GM18861 (cell line): ENCODE measurements around the gene TLCD3A.

Source experiments
- ATAC-seq: cut with Tn5 transposase; IDR thresholded peaks from one replicate; pipeline ENCODE4 v1.9.1; 2021; ENCODE audit not compliant: unreplicated experiment

The TLCD3A gene

DNA sequence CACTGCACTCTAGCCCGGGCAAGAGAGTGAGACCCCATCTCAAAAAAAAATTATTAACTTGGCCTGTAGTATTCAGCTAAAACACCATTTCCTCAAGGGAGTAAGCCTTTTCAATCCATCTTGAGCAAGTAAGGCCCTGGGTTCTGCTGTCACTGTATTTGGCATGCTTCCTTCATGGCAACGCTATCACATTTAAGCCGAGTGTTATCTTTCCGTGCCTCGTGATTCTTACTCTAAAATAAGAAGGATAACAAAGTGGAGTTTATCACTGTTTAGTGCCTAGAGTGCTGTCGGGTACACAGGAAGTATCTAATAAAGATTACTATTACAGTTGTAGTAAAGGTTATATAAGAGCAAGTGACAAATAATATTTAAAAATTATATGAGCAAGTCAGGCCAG, 26.5 kb upstream of the TLCD3A start:
- ATAC-seq: no peak

DNA sequence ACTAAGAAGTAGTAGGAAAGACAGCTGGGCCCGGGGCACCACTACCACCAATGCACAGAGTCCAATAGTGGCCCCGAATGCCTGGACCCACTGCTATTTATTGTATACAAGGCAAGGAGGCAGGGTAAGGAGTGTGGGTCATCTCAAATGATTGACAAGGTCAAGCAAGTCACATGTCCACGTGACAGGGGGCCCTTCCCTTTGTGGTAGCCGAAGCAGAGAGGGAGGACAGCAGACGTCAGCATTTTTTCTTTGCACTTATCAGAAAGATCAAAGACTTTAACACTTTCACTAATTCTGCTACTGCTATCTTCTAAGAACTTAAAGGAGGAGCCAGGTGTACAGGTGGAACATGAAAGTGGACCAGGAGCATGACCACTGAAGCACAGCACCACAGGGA, 24.3 kb upstream of the TLCD3A start:
- no peak for ATAC-seq

DNA sequence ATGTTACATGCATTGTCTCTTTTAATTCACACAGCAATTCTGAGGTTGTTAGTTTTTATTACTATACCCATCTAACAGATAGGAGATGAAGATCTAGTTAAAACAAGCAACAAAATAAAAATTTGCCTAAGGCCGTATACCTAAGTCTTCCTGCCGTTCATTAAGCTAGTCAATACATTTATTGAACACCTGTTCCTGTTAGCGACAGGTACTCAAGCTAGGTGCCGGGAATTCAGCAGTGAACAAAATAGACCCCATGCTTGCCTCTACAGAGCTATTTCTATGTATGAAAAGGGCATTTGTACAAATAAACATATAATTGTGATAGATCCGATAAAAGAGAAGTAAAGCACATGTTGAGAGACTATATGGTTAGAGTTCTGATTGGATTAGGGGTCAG, 14.3 kb upstream of the TLCD3A start:
- no peak for ATAC-seq

DNA sequence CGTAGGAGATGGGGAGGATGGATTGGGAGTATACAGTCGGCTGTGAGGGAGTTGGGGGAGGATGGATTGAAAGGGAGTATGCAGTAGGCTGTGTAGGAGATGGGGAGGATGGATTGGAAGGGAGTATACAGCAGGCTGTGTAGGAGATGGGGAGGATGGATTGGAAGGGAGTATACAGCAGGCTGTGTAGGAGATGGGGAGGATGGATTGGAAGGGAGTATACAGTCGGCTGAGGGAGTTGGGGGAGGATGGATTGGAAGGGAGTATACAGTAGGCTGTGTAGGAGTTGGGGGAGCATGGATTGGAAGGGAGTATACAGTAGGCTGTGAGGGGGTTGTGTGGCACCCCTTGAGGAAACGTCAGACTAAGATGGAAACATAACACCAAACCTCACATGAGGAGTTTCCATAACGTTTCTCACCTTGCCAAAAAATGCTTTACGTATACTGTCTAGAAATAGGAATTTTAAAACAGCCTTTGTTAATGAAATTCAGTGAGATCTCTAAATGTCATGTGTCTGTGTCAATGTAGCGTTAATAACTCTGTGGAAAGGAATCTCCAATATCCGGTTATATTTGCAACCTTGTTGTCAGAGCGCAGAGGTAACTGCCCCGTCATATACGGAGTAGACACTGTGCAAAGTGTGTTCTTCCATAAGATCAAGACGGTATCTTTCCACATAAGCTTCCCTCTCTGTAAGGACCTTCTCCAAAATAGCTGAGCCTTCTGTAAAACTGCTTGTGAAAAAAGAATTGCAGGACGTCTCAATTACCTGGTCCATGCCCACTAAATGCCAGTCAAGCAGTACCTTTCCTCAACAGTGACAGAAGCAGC, 11.5 kb upstream of the TLCD3A start:
- no peak for ATAC-seq

DNA sequence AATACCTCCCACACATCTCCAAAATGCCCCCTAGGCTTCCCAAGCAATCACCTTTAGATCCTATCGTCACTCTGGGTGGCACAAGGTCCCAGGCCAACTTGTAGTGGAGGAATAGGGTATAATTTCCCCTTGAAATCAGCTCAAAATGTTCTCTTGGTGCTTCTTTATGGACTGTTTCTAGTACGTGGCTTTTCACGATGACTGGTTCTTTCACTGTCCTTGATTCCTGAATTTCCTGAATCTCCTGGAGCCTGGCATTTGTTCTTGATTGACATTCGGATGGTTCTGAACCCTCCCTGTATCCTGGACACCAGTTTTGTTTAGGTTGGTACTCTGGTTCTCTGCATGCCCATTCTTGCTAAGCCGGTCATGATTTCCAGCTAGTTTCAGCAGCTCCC, 10.9 kb upstream of the TLCD3A start:
- ATAC-seq: no peak

DNA sequence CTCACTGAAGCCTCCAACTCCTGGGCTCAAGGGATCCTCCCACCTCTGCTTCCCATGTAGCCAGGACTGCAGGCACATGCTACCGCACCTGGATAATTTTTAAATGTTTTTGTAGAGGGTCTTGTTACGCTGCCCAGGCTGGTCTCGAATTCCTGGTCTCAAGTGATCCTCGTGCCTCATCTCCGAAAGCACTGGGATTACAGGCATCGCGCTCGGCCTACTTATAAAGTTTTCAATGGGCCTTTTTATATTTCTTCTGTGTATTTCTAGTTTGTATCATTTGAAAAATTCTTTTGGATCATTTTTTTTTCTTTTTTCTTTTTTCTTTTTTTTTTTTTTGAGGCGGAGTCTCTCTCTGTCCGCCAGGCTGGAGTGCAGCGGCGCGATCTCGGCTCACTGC, 7.3 kb upstream of the TLCD3A start:
- no peak for ATAC-seq

DNA sequence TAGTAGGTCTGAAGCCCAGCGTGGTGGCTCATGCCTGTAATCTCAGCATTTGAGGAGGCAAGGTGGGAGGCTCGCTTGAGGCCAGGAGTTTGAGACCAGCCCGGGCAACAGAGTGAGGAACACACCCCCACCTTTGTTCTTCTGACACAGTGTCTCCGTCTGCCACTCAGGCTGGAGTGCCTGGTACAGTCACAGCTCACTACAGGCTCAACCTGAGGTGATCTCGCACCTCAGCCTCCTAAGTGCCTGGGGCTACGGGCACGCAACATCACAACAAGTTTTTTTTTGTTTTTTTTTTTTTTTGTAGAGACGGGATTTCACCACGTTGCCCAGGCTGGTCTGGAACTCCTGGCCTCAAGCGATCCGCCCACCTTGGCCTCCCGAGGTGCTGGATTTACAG, 6.7 kb upstream of the TLCD3A start:
- ATAC-seq: no peak

DNA sequence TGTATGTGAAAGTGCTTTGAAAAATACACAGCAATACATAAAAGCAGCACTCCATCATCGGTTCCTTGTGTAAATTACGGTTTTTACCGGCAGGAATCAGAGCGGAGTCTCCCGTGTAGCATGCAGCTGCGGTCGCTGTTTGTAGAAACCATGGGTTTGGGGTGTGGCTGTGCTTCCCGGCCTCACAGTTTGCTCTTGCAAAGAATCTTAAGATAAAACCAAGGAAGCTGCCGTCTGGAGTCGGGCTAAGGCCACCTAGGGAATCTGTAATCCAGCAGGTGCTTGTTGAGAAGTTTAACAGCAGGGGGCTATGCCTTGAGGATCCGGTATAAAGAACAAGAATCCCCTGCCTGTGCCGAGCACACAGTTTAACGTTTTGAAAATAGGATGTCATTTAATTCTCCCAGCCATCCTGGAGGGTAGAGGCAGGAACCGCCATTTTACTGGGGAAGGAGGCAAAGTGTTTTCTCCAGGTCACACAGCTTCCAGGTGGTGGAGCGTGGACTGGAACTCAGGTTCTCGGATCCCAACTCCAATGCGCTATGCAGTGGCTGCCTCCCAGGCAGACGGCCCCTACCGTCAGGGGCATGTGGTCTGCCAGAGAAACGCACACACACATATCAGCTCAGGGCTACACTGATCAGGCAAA, 6.0 kb upstream of the TLCD3A start:
- no peak for ATAC-seq

DNA sequence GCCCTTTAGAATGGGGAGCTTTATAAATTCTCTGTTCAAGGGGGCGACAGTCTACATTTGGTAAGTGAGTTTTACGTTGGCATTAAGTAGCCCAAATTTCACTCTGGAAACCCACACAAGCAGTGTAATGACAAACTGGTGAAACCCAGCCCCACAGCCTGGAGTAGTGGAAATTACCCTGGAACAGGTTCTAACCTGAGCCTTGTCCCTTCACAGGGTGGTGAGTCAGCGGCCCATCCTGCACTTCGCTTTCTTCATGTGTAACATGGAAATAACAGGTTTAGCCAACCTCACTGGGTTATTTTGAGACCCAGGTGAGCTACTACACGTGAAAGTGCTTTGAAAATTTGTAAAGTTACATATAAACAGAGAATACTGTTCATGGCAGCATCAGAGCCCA, 3.5 kb upstream of the TLCD3A start:
- ATAC-seq: no peak

DNA sequence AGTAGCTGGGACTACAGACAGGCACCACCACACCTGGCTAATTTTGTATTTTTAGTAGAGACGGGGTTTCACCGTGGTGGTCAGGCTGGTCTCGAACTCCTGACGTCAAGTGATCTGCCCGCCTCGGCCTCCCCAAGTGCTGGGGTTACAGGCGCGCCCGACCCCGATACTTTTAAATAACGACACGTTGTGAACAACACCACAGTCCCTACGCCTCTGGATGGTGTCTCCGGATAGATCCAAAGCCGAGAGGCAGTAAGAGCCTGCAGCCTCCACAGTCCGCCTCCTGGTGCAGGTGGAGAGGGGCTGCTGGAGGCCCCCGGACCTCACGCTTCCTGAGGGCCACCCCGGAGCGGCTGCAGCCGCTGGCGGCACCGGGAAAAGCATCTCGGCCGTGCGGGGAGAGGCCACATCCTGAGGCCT, 741 bp upstream of the TLCD3A start:
- no peak for ATAC-seq

DNA sequence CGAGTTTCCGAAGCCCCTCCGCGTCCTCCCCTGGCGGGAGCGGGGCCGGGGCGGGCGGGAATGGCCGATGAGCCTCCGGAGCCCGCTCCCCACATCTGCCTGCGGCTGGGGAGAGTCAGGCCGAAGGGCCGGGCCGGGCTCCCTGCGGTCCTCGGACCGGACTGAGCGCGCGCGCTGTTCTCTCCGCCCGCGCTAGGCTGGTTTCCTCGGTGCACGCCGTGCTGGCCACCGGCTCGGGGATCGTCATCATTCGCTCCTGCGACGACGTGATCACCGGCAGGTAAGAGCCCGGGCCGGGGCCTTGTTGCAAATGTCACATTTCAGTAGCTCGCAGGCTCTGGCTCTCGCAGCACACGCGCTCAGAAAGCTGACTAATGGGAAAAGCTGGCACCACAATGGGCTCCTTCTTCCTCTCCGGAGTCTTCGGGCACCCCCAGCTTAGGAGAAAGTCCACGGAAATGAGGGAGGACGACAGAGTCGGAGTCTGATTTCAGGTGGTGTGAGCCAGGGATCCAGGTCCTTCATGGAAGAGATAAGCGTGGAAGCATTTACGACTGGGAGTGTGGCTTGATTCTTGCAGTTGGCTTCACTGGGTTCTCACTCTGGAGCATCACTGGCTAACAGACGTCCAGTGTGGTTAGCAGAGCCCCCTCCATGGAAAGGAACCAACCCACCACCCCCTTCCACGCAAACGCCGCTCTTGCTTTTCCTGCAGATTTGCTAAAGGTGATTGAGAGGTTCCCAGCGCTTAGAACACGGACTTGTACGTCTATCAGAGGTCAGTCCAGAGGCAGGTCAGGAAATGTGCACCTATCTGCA, 715 bp downstream of the TLCD3A start:
- no peak for ATAC-seq

DNA sequence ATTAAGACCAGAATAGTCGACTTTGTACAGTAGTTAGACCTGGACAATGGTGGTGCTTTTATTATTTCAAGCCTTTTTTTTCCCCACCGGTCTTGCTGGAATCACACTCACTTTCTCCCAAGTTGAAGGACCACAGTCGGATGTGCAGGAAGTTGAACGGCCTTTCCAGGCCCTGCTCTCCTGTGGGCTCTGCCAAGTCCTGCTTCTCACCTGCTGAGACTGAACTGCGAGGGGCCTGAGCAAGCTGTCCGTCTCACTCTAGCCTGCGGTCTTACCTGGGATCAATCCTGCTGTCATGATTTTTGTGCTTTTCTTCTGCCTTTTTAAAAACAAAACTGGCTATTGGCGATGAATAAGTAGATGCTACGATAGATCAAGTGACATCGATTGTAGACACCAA, 1.3 kb downstream of the TLCD3A start:
- ATAC-seq: no peak

DNA sequence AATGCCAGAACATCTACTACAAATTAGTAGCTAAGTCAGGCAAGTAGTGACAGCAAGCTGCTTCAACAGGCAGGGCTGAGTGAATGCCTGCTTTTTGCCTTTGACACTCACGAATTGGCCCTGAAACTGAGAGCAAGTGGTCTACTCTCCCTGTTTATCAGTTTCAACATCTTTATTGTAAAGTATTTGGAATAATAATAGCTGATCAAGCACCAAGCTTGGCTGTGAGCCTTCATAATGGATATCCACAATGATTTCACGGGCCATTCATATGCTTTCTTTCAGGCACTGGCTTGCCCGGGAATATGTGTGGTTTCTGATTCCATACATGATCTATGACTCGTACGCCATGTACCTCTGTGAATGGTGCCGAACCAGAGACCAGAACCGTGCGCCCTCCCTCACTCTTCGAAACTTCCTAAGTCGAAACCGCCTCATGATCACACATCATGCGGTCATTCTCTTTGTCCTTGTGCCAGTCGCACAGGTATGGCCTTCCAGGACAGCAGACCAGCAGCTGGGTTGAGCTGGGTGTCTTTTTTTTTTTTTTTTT, 5.2 kb downstream of the TLCD3A start:
- ATAC-seq: no peak

DNA sequence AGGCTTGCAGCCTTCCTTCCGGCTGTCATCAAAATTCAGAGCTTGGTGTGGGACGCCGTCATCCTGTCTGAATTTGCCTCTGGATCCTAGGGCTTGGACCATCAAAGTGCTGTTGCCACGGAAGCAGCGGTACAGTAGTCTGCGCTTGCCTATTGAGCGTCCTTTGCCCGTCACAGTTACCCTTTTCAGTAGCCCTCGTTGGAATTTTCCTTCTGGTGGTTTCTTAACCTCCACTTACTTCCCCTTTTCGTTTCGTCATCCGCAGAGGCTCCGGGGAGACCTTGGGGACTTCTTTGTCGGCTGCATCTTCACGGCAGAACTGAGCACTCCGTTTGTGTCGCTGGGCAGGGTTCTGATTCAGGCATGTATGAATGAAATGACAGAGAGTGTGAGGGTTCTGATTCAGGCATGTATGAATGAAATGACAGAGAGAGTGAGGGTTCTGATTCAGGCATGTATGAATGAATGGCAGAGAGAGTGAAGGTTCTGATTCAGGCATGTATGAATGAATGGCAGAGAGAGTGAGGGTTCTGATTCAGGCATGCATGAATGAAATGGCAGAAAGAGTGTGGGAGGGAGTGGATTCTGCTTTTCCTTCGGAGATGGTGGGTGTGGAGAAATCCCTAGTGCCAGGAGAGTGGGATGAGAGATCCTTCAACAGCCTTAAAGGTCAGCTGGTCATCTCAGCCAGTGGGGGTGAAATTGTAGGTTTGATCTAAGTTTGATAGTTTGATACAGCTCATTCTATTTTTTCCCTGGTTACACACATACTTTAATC, 8.0 kb downstream of the TLCD3A start:
- ATAC-seq: peak; percentile 68

DNA sequence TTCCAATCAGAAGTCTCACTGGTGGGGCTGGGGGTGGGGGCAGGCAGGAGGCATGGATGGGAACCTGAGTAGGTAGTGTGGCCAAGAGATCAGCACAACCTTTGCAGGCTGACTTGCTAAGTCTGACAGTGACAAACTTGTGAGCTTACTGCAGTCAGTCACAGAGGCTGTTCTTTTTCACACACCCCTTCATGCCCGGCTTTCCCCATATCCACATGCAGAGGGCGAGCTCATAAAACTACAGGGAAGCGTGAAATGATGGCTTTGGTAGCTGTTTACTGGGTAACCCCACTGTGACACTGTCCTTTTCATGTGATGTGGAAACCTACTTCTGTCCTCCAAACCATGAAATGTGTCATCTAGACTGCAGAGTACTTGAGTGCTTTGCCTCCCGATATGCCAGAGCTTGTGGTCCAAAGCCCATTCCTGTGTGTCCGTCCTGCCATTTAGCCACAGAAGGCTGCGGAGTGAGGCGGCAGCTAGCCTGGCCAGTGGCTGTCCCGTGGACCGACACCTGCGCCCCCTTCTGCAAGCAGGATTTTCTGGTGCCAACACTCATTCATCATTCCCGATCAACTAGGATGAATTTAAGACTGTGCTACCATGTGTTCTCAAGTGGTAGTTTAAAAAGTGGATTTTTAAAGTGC, 9.9 kb downstream of the TLCD3A start:
- no peak for ATAC-seq

DNA sequence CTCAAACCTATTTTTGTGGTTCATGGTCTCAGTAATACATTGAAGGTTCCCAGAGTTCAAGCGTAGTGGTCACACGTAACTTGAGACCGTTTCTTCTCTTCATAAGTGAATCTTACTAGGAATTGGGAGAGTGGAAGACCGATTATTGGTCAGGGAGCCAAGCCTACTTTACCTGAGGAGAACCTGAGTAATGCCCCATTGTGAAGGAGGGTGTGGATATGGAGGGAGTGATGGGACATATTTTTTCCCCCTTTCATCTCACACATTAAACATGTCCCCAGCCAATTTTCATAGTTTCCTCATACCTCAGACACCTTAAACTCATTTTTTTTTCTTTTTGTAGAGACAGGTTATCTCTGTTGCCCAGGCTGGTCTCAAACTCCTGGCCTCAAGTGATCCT, 10.7 kb downstream of the TLCD3A start:
- ATAC-seq: no peak

DNA sequence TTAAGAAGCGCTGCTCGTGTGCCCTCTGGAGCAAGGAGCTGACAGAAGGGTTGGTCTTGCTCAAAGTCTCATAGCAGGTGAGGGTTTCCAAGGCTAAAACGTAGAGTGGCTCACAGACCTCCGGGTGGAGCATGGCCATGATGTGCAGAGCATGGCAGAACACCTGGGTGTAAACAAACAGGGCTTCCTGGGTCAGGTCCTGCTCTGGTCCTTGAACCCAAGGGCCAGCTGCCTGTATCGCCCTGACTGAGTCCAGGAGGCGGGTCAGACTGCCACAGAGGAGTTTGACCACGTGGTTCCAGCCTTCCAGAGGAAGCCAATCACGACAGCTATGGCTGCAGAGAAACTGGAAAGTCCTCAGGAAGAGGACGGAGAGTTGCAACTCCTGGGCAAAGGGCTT, 12.5 kb downstream of the TLCD3A start:
- no peak for ATAC-seq

DNA sequence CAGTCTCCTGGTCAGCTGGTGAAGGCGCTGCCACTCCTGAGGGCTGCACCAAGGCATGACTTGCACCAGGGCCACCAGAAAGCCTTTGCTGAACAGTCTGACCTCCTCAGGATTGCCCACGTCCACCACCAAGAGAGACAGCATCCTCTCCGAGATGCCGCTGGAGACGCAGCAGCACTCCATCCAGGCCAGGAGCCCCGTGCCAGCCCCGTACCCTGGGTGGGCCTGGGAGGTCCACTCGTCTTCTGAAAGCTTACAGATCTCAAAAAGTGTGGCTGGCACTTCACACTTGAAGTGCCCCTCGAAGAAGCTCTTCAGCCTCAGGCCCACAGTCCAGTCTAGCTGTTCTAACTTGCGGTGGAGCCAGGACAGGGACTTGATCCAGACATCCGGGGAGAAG, 13.0 kb downstream of the TLCD3A start:
- ATAC-seq: no peak

DNA sequence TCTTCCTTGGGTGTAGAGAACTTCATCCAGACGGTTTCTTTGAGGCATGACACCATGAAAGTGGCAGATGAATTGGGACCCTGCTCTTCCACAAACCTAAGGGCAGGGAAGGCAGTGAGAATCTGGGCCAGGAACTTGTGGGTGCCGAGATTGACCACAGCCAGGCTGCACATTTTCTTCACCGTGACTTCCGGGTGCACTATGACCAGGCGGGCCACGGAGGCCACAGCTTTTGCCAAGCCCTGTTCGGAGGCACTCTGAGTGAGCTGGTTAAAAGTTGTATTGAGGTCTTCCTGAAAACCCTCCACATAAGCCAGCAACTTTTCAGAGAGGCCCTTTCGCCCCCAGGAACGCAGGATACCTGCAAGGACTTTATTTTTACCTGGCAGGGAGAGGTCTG, 13.8 kb downstream of the TLCD3A start:
- ATAC-seq: no peak
